GM18909 (cell line): ENCODE results near the gene OBSL1.

Experiments used
- ATAC-seq: cut with Tn5 transposase; IDR thresholded peaks from one replicate; pipeline ENCODE4 v1.9.1; 2021; ENCODE audit warnings: mild to moderate bottlenecking; ENCODE audit not compliant: unreplicated experiment, poor library complexity

Gene OBSL1

DNA sequence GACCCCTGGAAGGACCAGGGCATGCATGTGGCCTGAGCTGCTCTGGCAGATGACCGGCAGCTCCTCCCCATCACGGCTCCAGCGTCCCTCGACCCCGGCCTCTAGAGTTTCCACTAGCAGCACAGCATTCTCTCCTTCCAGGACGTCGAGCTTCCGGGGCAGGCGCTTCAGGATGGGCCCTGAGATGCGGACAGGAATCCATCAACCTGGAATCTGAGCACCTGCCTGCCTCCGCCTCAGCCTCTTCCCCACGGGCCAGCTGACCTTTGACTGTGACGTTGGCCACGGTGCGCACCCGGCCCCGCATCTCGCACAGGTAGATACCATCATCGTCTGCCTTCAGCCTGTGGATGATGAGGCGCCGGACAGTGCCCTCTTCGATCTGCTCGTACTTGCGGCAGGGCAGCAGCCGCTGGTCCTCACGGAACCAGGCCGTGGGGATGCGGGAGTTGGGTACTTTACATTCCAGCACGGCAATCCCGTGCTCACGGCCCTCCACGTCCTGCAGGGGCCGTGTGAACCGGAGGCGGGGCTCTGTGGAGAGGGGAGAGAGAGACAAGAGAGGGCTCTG, 3.5 kb downstream of the OBSL1 start:
- ATAC-seq = no peak

- no peak for ATAC-seq
Observed at GRCh38 chr2:219567131-219567530, 4.2 kb downstream of the OBSL1 start.

GRCh38 chr2:219566640-219567039, 4.7 kb downstream of the OBSL1 start:
- no peak for ATAC-seq

GRCh38 chr2:219565130-219566080, 5.9 kb downstream of the OBSL1 start:
- no peak for ATAC-seq

- no peak for ATAC-seq
Observed at GRCh38 chr2:219563271-219563928, 7.9 kb downstream of the OBSL1 start.

DNA sequence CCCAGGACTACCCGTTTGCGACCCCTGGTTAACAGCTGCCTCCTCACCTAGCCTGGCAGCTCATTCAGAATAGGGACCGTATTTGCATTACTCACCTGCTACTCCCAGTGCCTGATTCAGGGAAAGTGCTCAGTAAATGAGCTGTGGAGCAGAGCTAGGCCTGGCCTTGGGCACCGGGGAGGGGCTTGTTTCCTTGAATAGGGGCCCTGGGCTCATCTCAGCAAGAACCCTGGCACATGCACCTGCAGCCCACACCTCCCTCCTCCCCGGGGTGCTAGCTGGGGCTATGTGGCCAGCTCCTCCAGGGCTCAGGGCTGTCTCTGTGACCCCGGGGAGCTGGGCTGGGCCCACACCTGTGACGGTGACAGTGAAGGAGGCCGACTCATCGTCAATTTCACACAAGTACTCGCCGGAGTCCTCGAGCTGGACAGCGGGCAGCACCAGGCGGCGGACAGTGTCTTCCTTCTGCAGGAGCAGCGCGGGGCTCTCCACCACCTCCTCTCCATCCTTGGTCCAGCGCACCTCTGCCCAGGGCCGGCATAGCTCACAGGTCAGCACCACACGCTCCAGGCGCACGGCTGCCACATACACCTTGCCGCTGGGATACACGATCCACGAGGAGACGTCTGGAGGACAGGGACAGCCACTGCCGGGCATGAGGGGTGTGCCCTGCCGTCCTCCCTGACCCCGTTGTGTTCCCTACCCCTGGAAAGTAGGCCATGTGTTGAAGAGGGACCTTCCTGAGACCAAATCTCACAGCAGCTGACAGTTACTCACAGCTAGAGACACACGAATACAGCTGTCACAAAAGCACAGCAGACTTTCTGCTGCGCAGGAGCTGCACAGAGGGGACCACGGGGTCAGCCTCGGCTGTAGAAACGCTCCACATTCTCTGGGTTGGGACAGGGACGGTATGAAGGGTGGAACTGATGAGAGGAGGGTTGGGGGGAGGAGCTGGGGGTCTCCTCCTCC, 9.0 kb downstream of the OBSL1 start:
- no peak for ATAC-seq

GRCh38 chr2:219561179-219562048, 9.9 kb downstream of the OBSL1 start:
- ATAC-seq = no peak

GRCh38 chr2:219560893-219561178, 10.5 kb downstream of the OBSL1 start:
- no peak for ATAC-seq

- peak; percentile 50 for ATAC-seq
Observed at GRCh38 chr2:219560037-219560892, 11.1 kb downstream of the OBSL1 start.

GRCh38 chr2:219559156-219559915, 12.0 kb downstream of the OBSL1 start:
- no peak for ATAC-seq

GRCh38 chr2:219557791-219558785, 13.3 kb downstream of the OBSL1 start:
- no peak for ATAC-seq

- no peak for ATAC-seq
Observed at GRCh38 chr2:219557320-219557719, 14.0 kb downstream of the OBSL1 start.

GRCh38 chr2:219556413-219556812, 14.9 kb downstream of the OBSL1 start:
- no peak for ATAC-seq

GRCh38 chr2:219555956-219556355, 15.4 kb downstream of the OBSL1 start:
- no peak for ATAC-seq

GRCh38 chr2:219554350-219554749, 17.0 kb downstream of the OBSL1 start:
- no peak for ATAC-seq

DNA sequence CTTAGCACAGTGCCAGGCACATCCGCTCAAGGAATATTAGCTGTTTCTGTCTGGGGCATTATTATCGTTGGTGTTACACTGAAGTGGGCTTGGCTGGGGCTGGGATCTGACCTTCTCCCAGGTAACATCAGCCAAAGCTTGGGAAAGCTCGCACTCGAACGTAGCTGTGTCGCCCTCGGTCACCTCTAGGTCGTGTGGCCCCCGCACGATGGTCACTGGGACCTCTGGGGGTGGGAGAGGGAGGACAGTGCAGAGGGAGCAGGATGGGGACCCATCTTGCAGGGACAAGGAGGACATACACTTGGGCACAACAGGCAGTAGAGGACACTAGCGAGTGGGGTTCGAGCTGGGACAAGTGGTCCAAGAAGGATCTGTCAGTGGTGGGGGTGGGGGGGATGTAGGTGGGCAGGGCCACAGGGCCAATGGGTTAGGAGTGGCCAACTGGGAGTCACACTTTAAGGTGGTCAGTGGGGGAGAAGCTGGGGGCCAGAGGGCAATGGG, 17.8 kb downstream of the OBSL1 start:
- ATAC-seq = no peak

- no peak for ATAC-seq
Observed at GRCh38 chr2:219553168-219553417, 18.2 kb downstream of the OBSL1 start.
